Fibroblast of skin of scalp (primary cell): ENCODE measurements around the gene BPGM.
"Not testable (repeated sequence)": the region's sequence is repeated elsewhere in the genome, so short reads cannot be mapped to it uniquely, and the experiment has no call there.

Experiments used
- DNase-seq: peaks from one replicate; pipeline ENCODE4 v3.0.0-alpha.2; 2013

BPGM gene

DNA sequence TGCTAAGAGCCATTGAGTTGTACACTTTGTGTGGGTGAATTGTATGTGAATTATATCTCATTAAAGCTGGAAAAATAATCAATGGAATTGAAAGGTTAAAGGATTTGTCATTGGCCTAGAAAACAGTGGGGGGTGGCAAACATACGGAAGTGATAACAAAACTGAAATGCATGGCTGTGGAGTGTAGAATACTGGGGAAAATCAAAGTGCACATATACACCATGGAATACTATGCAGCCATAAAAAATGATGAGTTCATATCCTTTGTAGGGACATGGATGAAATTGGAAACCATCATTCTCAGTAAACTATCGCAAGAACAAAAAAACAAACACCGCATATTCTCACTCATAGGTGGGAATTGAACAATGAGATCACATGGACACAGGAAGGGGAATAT lies 18.4 kb downstream of the BPGM start:
- not testable (repeated sequence) for DNase-seq

DNA sequence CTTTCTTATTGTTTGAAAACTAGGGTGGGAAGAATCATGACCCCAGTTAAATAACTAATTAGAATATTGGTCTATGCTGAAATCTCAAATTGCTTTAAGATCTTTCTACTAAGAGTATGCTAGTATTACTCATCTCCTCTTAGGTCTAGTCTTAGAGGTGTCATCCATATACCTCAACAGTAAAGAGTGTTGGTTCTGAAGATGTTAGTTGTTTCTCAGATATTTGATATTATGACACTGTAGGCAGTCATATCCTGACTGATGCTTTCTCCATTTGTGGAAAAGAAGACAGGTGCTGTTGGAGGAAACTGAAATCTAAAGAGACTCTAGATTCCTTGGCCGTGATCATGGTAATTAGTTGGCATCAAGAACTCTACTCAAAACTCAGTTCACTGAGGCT lies 21.2 kb downstream of the BPGM start:
- DNase-seq: no peak

DNA sequence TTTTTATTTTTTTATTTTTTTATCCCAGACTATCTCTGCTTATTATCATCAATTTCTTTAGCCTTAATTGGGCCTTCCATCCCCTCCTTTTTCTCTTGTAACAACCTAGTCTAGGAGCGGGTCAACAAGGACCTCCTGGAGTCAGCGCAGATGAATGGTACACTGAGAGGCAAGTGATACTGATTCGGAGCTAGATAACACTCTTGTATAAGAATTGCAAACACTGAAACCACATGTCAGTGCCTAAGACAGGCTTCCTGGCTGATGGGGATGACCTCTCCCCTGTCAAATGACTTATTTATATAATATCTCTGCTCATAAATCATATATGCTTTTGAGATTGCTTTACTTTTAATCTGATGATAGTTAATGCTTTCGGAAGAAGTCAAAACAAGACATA lies 22.7 kb downstream of the BPGM start:
- no peak for DNase-seq

DNA sequence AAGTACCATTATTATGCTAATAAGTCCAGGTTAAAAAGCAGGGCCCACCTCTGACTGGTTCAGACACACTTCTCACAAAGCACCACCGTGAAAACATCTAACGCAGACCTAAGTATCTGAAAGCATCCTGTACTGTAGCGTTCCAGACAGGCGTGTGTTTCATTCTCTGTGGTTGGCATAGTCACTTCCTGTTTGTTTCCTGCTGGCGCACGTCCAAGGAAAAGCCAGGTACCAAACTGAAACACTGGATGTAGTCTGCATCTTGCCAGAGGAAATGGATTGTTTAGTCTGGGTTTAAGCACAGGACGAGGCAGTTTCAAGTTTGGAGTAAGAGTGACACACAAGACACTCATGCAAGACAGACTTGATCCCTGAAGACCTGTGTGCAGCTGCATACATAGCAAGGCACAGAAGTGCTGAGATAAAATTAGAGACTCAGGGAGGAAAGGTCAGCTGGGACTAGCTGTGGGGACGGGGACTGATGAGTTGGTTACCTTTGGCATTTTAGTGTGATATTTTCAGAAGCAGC lies 23.3 kb downstream of the BPGM start:
- peak; percentile 77 for DNase-seq

DNA sequence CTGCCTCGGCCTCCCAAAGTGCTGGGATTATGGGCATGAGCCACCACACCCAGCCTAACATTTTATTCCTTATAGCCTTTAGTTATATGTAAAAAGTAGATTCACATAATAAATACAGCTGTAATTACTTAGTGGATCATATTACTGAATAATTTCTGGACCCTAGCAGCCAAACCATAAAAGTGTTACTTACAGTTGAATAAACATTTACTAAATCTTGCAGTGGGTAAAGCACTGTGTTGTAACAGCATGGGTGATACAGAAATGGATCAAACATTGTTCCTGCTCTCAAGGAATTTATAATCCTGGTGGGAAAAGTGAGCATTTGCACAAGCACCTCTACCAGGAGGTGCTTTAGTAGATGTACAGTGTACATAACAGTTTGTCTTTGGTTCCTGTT lies 25.0 kb downstream of the BPGM start:
- no peak for DNase-seq

DNA sequence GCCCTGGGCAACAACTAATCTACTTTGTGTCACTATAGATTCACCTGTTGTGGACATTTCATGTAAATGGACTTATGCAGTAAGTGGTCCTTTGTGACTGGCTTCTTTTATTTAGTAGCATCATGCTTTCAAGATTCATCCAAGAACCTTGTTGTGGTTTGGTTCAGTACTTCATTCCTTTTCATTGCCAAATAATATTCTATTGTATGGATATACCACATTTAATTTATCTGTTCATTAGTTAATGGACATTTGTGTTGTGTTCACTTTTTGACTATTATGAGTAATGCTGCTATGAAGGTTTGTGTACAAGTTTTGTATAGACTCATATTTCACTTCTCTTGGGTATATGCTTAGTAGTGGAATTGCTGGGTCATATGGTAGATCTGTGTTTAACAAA lies 27.8 kb downstream of the BPGM start:
- DNase-seq: no peak

- no peak for DNase-seq
Observed at GRCh38 chr7:134676743-134677142, 30.1 kb downstream of the BPGM start.

GRCh38 chr7:134678115-134678514 lies 31.5 kb downstream of the BPGM start:
- DNase-seq: no peak

- DNase-seq: no peak
Observed at GRCh38 chr7:134679006-134679405, 32.4 kb downstream of the BPGM start.

DNA sequence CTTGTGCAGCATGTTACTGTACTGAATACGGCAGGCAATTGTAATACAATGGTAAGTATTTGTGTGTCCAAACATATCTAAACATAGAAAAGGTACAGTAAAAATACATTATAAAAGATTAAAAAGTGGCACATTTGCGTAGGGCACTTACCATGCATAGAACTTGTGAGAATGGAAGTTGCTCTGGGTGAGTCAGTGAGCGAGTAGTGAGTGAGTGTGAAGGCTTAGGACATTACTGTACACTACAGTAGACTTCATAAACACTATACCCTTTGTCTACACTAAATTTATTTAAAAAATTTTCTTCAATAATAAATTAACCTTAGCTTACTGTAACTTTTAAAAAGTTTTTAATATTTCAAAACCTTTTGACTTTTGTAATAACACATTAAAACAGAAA lies 37.5 kb downstream of the BPGM start:
- DNase-seq: no peak

- DNase-seq: no peak
Observed at GRCh38 chr7:134685250-134685649, 38.6 kb downstream of the BPGM start.

DNA sequence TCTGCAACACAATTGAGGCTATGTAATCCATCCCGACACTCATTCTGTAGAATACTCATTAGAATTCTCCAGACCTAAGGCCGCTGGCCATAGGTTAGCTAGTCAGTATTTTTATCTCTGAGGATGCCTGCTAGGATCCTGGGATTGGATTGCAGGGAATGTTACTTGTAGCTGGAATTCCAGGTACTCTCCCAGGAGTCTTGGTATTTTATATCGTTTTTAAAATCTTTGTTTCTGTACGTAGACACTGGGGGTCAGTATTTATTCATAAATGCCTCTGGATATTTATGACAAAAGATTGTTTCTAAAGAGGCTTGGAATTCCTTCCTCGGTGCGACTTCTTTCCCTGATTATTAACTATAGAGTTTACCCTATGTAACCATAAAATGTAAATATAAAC lies 40.1 kb downstream of the BPGM start:
- DNase-seq: peak; percentile 58

GRCh38 chr7:134689550-134689949 lies 42.9 kb downstream of the BPGM start:
- DNase-seq: not testable (repeated sequence)

DNA sequence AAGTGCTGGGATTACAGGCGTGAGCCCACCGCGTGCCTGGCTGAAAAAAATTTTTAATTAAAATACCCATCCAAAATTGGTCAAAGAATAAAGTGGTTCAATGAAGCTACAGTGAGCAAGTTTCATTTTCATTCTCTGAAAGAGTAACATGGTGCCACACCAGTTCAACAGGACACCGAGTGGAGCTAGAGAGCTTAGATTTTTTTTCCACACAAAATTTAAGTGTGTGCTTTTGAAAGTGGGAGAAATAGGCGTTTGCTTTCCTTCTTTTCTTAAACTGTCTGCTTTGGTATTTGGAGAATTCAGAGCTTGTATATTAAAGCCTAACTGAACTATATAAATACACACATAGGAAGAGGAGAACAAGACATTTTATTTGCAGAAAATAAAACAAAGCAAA lies 43.4 kb downstream of the BPGM start:
- peak; percentile 88 for DNase-seq

- DNase-seq: peak; percentile 72
Observed at GRCh38 chr7:134690614-134691504, 44.2 kb downstream of the BPGM start.

GRCh38 chr7:134691546-134692343 lies 45.1 kb downstream of the BPGM start:
- peak; percentile 88 for DNase-seq

GRCh38 chr7:134692344-134692705 lies 45.7 kb downstream of the BPGM start:
- no peak for DNase-seq

- DNase-seq: peak; percentile 95
Observed at GRCh38 chr7:134693256-134693655, 46.6 kb downstream of the BPGM start.

- DNase-seq: no peak
Observed at GRCh38 chr7:134694299-134694698, 47.6 kb downstream of the BPGM start.

DNA sequence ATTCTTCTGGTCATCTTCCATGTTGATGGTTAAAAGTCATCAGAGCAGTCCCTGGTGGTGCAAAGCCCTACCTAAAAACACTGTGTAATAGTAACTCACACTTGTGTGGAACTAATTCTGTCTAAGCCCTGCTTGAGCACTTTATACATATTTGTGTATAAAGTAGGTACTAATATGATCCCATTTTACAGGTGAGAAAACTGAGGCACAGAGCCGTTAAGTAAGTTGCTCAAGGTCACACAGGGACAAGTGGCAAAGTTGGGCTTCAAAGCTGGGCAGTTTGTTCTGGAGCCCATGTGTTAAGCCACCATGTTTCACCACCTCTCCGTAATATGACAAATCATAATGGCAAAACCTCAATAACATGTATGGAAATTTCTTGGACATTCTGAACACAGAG lies 48.1 kb downstream of the BPGM start:
- no peak for DNase-seq

- DNase-seq: peak; percentile 97
Observed at GRCh38 chr7:134695321-134695860, 48.7 kb downstream of the BPGM start.

DNA sequence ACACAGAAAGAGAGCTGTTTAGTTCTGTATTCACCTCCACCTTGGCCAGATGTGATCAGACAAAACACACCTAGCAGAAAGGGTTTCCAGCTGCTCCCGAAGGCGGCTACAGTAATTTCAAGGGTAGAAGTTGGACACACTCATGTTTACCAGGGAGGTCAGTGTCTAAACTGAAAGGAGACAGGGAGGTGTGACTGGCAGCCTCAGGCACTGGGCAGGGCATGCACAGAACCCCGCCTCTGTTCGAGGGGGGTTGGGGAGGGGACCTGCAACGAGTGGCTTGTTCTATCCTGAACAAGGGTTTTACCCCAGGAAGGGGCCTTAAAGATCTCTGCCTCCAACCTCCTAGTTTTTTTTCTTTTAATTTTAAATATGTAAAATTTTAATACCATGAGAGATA lies 49.6 kb downstream of the BPGM start:
- no peak for DNase-seq

- no peak for DNase-seq
Observed at GRCh38 chr7:134697205-134697886, 50.7 kb downstream of the BPGM start.
